DLD1 (cell line): ENCODE data around the gene ZC3H6.
"Not testable (repeated sequence)": the region's sequence is repeated elsewhere in the genome, so short reads cannot be mapped to it uniquely, and the experiment has no call there.

Experiments
- in situ Hi-C: cut with HindIII; loops from 2 replicates; pipeline ENCODE4 v1.10.0; 2017; ENCODE audit warnings: low sequenced_read_pairs

The ZC3H6 gene

GRCh38 chr2:112321375-112322320 lies 46.3 kb downstream of the ZC3H6 start:
- in situ Hi-C loops: no loop called here

GRCh38 chr2:112322919-112323318 lies 47.5 kb downstream of the ZC3H6 start:
- in situ Hi-C loops: no loop called here

GRCh38 chr2:112332123-112332696 lies 56.8 kb downstream of the ZC3H6 start:
- in situ Hi-C loops: no loop called here

- in situ Hi-C loops: no loop called here
Observed at GRCh38 chr2:112335600-112335999, 60.2 kb downstream of the ZC3H6 start.

- in situ Hi-C loops: no loop called here
Observed at GRCh38 chr2:112339986-112340385, 64.6 kb downstream of the ZC3H6 start.

GRCh38 chr2:112340475-112341267 lies 65.3 kb downstream of the ZC3H6 start:
- in situ Hi-C loops: no loop called here

GRCh38 chr2:112342067-112342550 lies 66.7 kb downstream of the ZC3H6 start:
- in situ Hi-C loops: no loop called here

- in situ Hi-C loops: no loop called here
Observed at GRCh38 chr2:112343827-112344585, 68.6 kb downstream of the ZC3H6 start.

- in situ Hi-C loops: no loop called here
Observed at GRCh38 chr2:112345030-112346027, 69.9 kb downstream of the ZC3H6 start.

- in situ Hi-C loops: not testable (repeated sequence)
Observed at GRCh38 chr2:112352292-112352691, 76.9 kb downstream of the ZC3H6 start.

- in situ Hi-C loops: not testable (repeated sequence)
Observed at GRCh38 chr2:112352809-112353603, 77.6 kb downstream of the ZC3H6 start.

- in situ Hi-C loops: not testable (repeated sequence)
Observed at GRCh38 chr2:112354335-112354734, 78.9 kb downstream of the ZC3H6 start.

GRCh38 chr2:112360055-112360454 lies 84.7 kb downstream of the ZC3H6 start:
- in situ Hi-C loops: not testable (repeated sequence)
